ENCODE results near the gene NDFIP2. TPM values are rescaled to one million over a fixed set of nuclear protein-coding genes. Genes with fewer than 3 reads are reported as not detected.
A peak's percentile ranks its signal among the peaks of the same experiment; 100 is the strongest.

Gene NDFIP2
- total and polyA plus RNA-seq, 10 donors, result 2.1 to 27.3 (median 14.0) TPM

DNA sequence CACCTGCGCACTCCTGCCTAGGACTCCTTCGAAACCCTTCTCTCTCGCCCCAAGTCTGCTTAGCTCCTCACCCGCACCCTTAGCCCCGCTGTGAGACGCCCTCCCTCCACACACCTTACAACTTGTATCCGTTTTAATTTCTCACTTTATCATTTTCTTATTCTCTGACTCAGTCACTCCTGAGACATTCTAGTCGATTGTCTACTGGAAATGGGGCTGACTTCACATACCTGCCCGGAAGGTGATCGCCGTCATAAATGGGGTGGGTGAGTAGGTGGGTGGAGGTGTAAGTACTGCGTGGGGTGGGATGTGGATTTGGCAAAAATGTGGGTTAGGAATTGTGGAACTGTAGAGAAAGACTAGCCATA, 714 bp downstream of the NDFIP2 start:
- peak overlapping the region; percentile 57 to 84 (median 66) for H3K4me3 ChIP-seq
- H3K36me3 ChIP-seq, result no peaks in the 10 kb centered on the region
- no peak for TF ChIP-seq POLR2A (IDR thresholded peaks at IDR 0.05)
- TF ChIP-seq, protein P1, sequence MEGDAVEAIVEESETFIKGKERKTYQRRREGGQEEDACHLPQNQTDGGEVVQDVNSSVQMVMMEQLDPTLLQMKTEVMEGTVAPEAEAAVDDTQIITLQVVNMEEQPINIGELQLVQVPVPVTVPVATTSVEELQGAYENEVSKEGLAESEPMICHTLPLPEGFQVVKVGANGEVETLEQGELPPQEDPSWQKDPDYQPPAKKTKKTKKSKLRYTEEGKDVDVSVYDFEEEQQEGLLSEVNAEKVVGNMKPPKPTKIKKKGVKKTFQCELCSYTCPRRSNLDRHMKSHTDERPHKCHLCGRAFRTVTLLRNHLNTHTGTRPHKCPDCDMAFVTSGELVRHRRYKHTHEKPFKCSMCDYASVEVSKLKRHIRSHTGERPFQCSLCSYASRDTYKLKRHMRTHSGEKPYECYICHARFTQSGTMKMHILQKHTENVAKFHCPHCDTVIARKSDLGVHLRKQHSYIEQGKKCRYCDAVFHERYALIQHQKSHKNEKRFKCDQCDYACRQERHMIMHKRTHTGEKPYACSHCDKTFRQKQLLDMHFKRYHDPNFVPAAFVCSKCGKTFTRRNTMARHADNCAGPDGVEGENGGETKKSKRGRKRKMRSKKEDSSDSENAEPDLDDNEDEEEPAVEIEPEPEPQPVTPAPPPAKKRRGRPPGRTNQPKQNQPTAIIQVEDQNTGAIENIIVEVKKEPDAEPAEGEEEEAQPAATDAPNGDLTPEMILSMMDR (IDR thresholded peaks at IDR 0.05 in 8 of 11, conservative IDR thresholded peaks at IDR 0.05 in 3 of 11), result no peak
- no peak for TF ChIP-seq POLR2AphosphoS5 (IDR thresholded peaks at IDR 0.05)
- no peaks in the 10 kb centered on the region for H3K9me3 ChIP-seq
- H3K27ac ChIP-seq, result peak overlapping the region; percentile 51 to 83 (median 72)
- H3K4me1 ChIP-seq, result peaks cover 3 to 53% (median 17%) of the 10 kb centered on the region in 6 donors
- no peak for DNase-seq
- WGBS, 5 donors, result 1 to 3% (median 2%) methylated on average over 12 of the region's 12 CpGs
- intact Hi-C loops (cut with DNase I; ENCODE audit: low total_unique reads), result no loop called here
- peaks cover 0 to 58% (median 0%) of the 10 kb centered on the region in 7 donors for H3K27me3 ChIP-seq (replicated peaks in 1 of 7)

DNA sequence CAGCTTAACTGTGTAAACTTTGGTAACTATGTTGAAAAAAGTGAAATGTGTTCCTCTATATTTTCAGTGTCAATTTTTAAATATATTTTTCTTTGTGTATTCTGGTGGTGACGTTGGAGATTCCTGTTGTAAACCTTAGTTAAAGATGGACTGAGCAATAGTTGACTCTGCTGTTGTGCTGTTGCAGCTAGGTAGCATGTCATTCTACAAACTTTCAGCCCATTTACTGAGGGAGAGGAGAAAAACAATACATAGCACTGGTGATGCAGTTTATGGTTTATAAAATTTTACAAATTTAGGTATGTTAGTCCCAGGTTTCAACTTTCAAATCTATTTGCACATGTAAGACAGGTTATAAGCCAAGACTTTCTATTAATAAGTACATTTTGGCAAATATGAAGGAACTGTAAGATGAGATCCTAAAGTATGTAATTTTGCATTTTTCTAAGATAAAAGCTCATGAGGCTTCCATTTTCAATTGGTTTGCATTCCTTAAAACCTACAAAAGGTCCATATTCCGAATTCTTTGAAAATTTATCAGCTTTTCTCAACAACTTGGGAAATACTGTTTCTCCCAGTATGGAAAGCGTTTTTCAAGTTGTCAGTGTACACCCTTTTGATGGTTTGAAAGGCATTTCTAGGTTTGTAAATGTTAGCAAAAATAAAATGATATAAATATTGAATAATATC, 1.5 kb downstream of the NDFIP2 start:
- intact Hi-C loops (cut with DNase I; ENCODE audit: low total_unique reads), result no loop called here
- Histone ChIP-seq H3K4me3 (peak overlapping the region in 5 of 8 donors; percentile 57 to 84 (median 72)), H3K36me3 (no peaks in the 10 kb centered on the region)

DNA sequence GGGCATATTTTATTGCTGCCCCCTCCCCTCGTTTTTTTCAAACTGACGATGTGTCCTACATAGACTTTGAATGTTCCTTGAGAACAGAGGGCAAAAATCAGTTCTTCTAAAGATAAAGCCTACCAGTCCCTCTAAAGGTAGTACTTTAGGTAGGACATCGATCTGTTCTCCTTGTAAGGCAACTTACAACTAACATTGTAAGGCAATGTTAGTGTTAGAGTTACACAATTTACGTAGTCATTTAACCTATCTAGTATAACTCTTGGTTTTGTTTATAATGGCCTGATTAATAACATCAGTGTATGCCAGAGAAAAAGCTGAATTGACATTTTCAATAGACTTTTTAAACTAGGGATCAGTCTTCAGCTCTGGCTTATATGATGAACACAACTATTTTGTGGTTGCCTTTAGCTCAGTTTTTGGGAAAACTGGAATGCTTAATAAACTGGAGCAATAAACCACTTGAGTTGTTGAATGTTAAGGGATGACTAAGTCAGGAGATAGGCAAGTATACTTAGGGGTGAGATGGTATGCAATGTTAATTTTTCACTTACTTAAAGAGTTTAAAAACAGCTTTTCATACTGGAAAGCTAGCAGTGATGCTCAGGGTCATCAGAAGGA, 2.2 kb downstream of the NDFIP2 start:
- H3K4me3 ChIP-seq, result no peak overlapping the region
- DNase-seq, result no peak
- H3K27me3 ChIP-seq (replicated peaks in 1 of 7), result peaks cover 0 to 47% (median 0%) of the 10 kb centered on the region in 7 donors
- H3K36me3 ChIP-seq, result no peaks in the 10 kb centered on the region
- no peaks in the 10 kb centered on the region for H3K9me3 ChIP-seq
- WGBS, 5 donors, result 84 to 98% (median 86%) methylated on average over 4 of the region's 4 CpGs
- H3K27ac ChIP-seq, result no peak overlapping the region
- peaks cover 3 to 53% (median 17%) of the 10 kb centered on the region in 6 donors for H3K4me1 ChIP-seq
- TF ChIP-seq POLR2A (IDR thresholded peaks at IDR 0.05) (no peak), POLR2AphosphoS5 (IDR thresholded peaks at IDR 0.05) (no peak)
- TF ChIP-seq, protein P1 (IDR thresholded peaks at IDR 0.05 in 8 of 11, conservative IDR thresholded peaks at IDR 0.05 in 3 of 11), result no peak
- intact Hi-C loops (cut with DNase I; ENCODE audit: low total_unique reads), result no loop called here

More for the DNA sequence above, 1.5 kb downstream of the NDFIP2 start:
- no peaks in the 10 kb centered on the region for H3K9me3 ChIP-seq
- H3K27me3 ChIP-seq (replicated peaks in 1 of 7), result peaks cover 0 to 54% (median 0%) of the 10 kb centered on the region in 7 donors
- H3K4me1 ChIP-seq, result peaks cover 3 to 53% (median 17%) of the 10 kb centered on the region in 6 donors
- 71 to 75% (median 74%) methylated on average over 3 of the region's 3 CpGs for WGBS, 5 donors
- DNase-seq, result no peak
- H3K27ac ChIP-seq, result no peak overlapping the region
- TF ChIP-seq POLR2AphosphoS5 (IDR thresholded peaks at IDR 0.05), result no peak
- TF ChIP-seq, protein P1 (IDR thresholded peaks at IDR 0.05 in 8 of 11, conservative IDR thresholded peaks at IDR 0.05 in 3 of 11), result no peak
- TF ChIP-seq POLR2A (IDR thresholded peaks at IDR 0.05), result no peak

All from spleen (tissue), 11 donors.